GM12892 (cell line): ENCODE data around the gene TPBGL.

ENCODE experiments used
- DNase-seq: peaks from one replicate; pipeline ENCODE4 v3.0.0; 2011; ENCODE audit not compliant: insufficient read length
- FAIRE-seq: peaks from 2 replicates; lab custom pipeline; 2011; peaks lifted over from hg19 to GRCh38; lab: Jason Lieb, UNC
- POLR2A ChIP-seq: IDR thresholded peaks from 2 replicates; pipeline ENCODE4 v1.6.1; 2011; ENCODE audit warnings: low read depth, low read length, control low read depth
- POLR2AphosphoS5 ChIP-seq: IDR thresholded peaks from 2 replicates; pipeline ENCODE4 v1.6.1; 2011; ENCODE audit warnings: low read depth, low read length, control low read depth
- TAF1 ChIP-seq: IDR thresholded peaks from 2 replicates; pipeline ENCODE4 v1.6.1; 2011; ENCODE audit warnings: low read depth, mild to moderate bottlenecking, control low read depth, low read length, borderline replicate concordance

The TPBGL gene

GRCh38 chr11:75241906-75242644, 1.5 kb downstream of the TPBGL start:
- no peak for FAIRE-seq
- TF ChIP-seq POLR2AphosphoS5 = no peak
- no peak for TF ChIP-seq POLR2A
- TF ChIP-seq TAF1 = no peak
- no peak for DNase-seq

GRCh38 chr11:75242722-75243600, 2.4 kb downstream of the TPBGL start:
- TF ChIP-seq POLR2A = no peak
- no peak for TF ChIP-seq POLR2AphosphoS5
- TF ChIP-seq TAF1 = no peak
- no peak for DNase-seq
- FAIRE-seq = no peak

- FAIRE-seq (no peak), DNase-seq (no peak)
- TF ChIP-seq TAF1 (no peak), POLR2A (no peak), POLR2AphosphoS5 (no peak)
Observed at GRCh38 chr11:75244052-75244814, 3.7 kb downstream of the TPBGL start.

- DNase-seq = no peak
- no peak for FAIRE-seq
- TF ChIP-seq TAF1 = no peak
- no peak for TF ChIP-seq POLR2A
- TF ChIP-seq POLR2AphosphoS5 = no peak
Observed at GRCh38 chr11:75245356-75246005, 4.9 kb downstream of the TPBGL start.

- no peak for FAIRE-seq
- TF ChIP-seq TAF1 = no peak
- DNase-seq = no peak
Observed at GRCh38 chr11:75246006-75246670, 5.6 kb downstream of the TPBGL start.

GRCh38 chr11:75246671-75247350, 6.2 kb downstream of the TPBGL start:
- FAIRE-seq = no peak
- no peak for DNase-seq
- TF ChIP-seq TAF1 (no peak), POLR2A (no peak), POLR2AphosphoS5 (no peak)

- FAIRE-seq (no peak), DNase-seq (no peak)
- TF ChIP-seq TAF1 (no peak), POLR2AphosphoS5 (no peak), POLR2A (no peak)
Observed at GRCh38 chr11:75248924-75249256, 8.3 kb downstream of the TPBGL start.

- no peak for TF ChIP-seq POLR2AphosphoS5
- FAIRE-seq (no peak), DNase-seq (no peak)
Observed at GRCh38 chr11:75249704-75250103, 9.1 kb downstream of the TPBGL start.

- FAIRE-seq (no peak), DNase-seq (no peak)
- TF ChIP-seq POLR2A (no peak), POLR2AphosphoS5 (no peak), TAF1 (no peak)
Observed at GRCh38 chr11:75254326-75254725, 13.8 kb downstream of the TPBGL start.

- FAIRE-seq (no peak), DNase-seq (no peak)
- TF ChIP-seq POLR2A (no peak), POLR2AphosphoS5 (no peak), TAF1 (no peak)
Observed at GRCh38 chr11:75260396-75261170, 20.0 kb downstream of the TPBGL start.
